ENCODE results near the gene CDCA8. TPM values are rescaled to one million over a fixed set of nuclear protein-coding genes. Genes with fewer than 3 reads are reported as not detected.
"Not testable (repeated sequence)": the region's sequence is repeated elsewhere in the genome, so short reads cannot be mapped to it uniquely, and the experiment has no call there.

The CDCA8 gene
- total and polyA plus RNA-seq, 7 donors = under 0.01 to 21.4 (median 2.7) TPM; not detected in 1

DNA sequence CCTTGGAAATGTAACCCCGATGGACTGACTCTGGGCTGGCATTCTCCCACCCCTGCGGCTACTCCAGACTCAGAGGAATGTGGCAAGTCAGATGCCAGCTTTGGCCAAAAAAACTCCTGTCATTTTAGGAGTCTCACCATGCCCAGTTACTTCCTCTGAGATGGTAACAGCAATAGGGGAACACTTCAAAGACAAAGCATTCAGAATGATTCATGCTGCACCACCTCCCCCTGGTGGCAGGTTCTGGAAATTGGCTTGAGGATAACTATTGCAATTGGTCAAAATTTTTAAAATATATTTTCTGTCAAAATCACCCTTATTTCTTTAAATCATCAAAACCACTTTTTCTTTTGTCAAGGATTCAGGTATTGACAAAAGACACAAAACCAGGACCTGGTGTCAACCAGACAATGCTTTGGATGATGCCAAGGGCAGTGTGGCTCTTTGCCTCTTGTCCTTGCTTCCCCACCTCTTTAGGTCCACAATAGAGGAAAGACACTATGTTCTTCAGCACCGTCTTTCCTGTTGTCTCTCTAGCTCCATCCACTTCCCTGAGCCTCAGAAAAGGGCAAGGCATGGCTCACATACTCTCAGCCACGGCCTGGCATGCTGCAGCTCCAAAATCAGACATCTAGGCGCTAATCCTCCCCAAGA is 9.9 kb upstream of the CDCA8 start:
- TF ChIP-seq EP300 (IDR thresholded peaks at IDR 0.05) (no peak), POLR2AphosphoS5 (IDR thresholded peaks at IDR 0.05) (no peak), POLR2A (IDR thresholded peaks at IDR 0.05) (no peak)
- TF ChIP-seq, protein P1, sequence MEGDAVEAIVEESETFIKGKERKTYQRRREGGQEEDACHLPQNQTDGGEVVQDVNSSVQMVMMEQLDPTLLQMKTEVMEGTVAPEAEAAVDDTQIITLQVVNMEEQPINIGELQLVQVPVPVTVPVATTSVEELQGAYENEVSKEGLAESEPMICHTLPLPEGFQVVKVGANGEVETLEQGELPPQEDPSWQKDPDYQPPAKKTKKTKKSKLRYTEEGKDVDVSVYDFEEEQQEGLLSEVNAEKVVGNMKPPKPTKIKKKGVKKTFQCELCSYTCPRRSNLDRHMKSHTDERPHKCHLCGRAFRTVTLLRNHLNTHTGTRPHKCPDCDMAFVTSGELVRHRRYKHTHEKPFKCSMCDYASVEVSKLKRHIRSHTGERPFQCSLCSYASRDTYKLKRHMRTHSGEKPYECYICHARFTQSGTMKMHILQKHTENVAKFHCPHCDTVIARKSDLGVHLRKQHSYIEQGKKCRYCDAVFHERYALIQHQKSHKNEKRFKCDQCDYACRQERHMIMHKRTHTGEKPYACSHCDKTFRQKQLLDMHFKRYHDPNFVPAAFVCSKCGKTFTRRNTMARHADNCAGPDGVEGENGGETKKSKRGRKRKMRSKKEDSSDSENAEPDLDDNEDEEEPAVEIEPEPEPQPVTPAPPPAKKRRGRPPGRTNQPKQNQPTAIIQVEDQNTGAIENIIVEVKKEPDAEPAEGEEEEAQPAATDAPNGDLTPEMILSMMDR (IDR thresholded peaks at IDR 0.05) = peak; percentile 56 to 82 (median 80)
- Histone ChIP-seq H3K4me1 (peaks cover 0 to 8% (median 1%) of the 10 kb centered on the region in 4 donors), H3K9me3 (no peaks in the 10 kb centered on the region), H3K27ac (no peak overlapping the region), H3K36me3 (peaks cover 6 to 48% (median 31%) of the 10 kb centered on the region in 4 donors), H3K4me3 (no peak overlapping the region), H3K27me3 (no peaks in the 10 kb centered on the region)
- intact Hi-C loops (cut with DNase I) = loop anchor here (1.0 to 5.0 kb wide), 3 partner anchors 79 to 228 kb away; no protein-coding TSS in a partner anchor
- peak; percentile 81 for DNase-seq
- 74 to 77% methylated on average over 5 of the region's 5 CpGs for WGBS, 2 donors

GRCh38 chr1:37684182-37684581 is 8.1 kb upstream of the CDCA8 start:
- not testable (repeated sequence) for H3K4me3 ChIP-seq, DNase-seq, H3K27me3 ChIP-seq, H3K27ac ChIP-seq, H3K9me3 ChIP-seq
- peaks cover 0 to 15% (median 8%) of the 10 kb centered on the region in 4 donors for H3K4me1 ChIP-seq
- intact Hi-C loops (cut with DNase I) = loop anchor here (5.0 kb wide), 1 partner anchor 122 kb away; no protein-coding TSS in a partner anchor
- peaks cover 6 to 57% (median 34%) of the 10 kb centered on the region in 4 donors for H3K36me3 ChIP-seq
- WGBS, 2 donors = 92 to 94% methylated on average over 9 of the region's 9 CpGs

DNA sequence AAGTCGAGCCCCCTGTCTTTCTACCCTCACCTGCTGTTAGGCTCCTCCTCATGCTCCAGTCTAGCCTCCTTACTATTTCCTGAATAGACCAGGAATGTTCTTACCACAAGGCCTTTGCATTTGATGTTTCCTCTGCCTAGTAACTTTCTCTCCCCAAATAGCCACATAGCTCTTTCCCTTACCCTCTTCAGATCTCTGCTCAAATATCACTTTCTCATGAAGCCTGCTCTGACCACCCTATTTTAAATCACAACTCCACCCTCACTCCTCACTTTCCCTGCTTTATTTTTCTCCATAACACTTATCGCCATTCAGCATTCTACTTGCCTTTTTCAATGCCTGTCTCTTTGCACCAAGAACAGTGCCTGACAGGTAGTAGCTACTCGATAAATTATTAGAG is 6.6 kb upstream of the CDCA8 start:
- TF ChIP-seq POLR2A (IDR thresholded peaks at IDR 0.05) (no peak), POLR2AphosphoS5 (IDR thresholded peaks at IDR 0.05) (no peak), EP300 (IDR thresholded peaks at IDR 0.05) (no peak)
- TF ChIP-seq, protein P1 (IDR thresholded peaks at IDR 0.05) = no peak
- Histone ChIP-seq H3K4me3 (no peak overlapping the region), H3K36me3 (peaks cover 6 to 57% (median 34%) of the 10 kb centered on the region in 4 donors), H3K4me1 (peaks cover 0 to 27% (median 17%) of the 10 kb centered on the region in 4 donors), H3K27ac (no peak overlapping the region), H3K9me3 (no peaks in the 10 kb centered on the region), H3K27me3 (no peaks in the 10 kb centered on the region)
- DNase-seq = no peak
- 87 to 96% methylated on average over 3 of the region's 3 CpGs for WGBS, 2 donors
- intact Hi-C loops (cut with DNase I) = no loop called here

GRCh38 chr1:37687764-37688163 is 4.6 kb upstream of the CDCA8 start:
- peaks cover 6 to 55% (median 32%) of the 10 kb centered on the region in 4 donors for H3K36me3 ChIP-seq
- H3K27ac ChIP-seq; H3K9me3 ChIP-seq; H3K4me3 ChIP-seq; H3K27me3 ChIP-seq; DNase-seq; intact Hi-C loops (cut with DNase I): not testable (repeated sequence)
- H3K4me1 ChIP-seq = peaks cover 0 to 35% (median 29%) of the 10 kb centered on the region in 4 donors
- 92 to 93% methylated on average over 2 of the region's 2 CpGs for WGBS, 2 donors

DNA sequence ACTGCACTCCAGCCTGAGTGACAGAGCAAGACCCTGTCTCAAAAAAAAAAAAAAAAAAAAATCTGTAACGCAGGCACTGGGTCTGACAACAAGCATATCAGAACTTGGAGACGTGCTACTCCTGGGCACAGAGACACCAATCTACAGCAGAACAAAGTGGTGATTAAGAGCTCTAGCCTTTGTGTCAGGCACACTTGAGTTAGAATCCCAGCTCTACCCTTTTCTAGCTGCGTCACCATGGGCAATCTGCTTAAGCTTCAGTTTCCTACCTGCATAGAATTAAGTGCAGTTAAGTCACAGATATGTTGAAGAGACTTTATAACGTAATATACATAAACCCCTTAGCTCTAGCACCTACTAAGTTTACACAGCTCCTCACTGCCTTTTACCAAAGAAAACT is 3.4 kb upstream of the CDCA8 start:
- Histone ChIP-seq H3K36me3 (peaks cover 6 to 43% (median 22%) of the 10 kb centered on the region in 4 donors), H3K4me3 (peak overlapping the region in 2 of 4 donors; percentile 75 to 82), H3K9me3 (no peaks in the 10 kb centered on the region), H3K4me1 (peaks cover 0 to 37% (median 31%) of the 10 kb centered on the region in 4 donors), H3K27ac (no peak overlapping the region), H3K27me3 (no peaks in the 10 kb centered on the region)
- WGBS, 2 donors = 80 to 93% methylated on average over 4 of the region's 4 CpGs
- TF ChIP-seq POLR2AphosphoS5 (IDR thresholded peaks at IDR 0.05) = no peak
- TF ChIP-seq POLR2A (IDR thresholded peaks at IDR 0.05) = no peak
- TF ChIP-seq, protein P1 (IDR thresholded peaks at IDR 0.05) = no peak
- TF ChIP-seq EP300 (IDR thresholded peaks at IDR 0.05) = no peak
- intact Hi-C loops (cut with DNase I) = no loop called here
- DNase-seq = no peak
